HG02970 (cell line): Measurements from ENCODE around the gene EYA4.

Experiments
- ATAC-seq: cut with Tn5 transposase; IDR thresholded peaks from one replicate; pipeline ENCODE4 v1.9.1; 2021; ENCODE audit warnings: mild to moderate bottlenecking, moderate library complexity, moderate number of reproducible peaks; ENCODE audit not compliant: unreplicated experiment, low FRiP score

Gene EYA4

DNA sequence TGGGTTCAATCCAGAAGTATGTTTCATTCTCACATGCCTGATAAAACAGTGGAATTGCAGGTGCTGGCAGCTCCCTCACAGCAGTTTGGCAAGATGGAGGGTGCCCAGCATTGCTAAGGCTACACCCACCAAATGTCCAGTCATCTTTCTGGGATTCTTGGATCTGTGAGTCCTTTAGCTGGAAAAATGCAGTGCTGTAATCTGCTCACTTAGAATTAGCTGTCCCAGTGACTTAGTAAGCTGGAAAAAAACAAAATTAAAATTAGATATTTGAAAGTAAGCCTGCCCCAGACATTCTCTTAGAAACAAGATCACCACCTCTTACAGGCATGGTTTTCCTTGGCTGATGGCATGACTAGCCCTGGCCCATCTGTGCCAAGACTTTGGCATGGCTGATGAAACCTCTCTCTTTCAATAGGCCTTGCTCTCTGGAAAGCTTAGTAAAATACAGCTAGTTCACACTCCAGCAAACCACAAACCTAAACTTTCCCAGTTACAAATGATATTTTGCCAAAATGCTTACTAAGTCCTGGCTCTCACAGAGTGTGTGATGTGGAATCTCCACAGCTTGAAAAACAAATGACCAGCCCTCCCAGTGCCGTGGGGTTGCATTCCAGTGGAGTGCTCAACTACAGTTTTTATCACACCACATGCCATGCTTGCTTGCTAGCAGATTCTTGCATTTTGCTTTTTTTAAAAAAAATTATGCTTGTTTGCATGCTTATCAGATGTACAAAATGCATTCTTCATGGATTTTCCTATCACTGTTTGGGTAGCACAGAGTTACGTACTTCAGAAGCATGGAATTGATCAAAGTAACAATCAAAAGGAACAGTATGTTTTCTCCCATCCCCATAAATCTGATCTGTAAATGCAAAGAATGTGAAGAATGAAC, 261.5 kb downstream of the EYA4 start:
- no peak for ATAC-seq

DNA sequence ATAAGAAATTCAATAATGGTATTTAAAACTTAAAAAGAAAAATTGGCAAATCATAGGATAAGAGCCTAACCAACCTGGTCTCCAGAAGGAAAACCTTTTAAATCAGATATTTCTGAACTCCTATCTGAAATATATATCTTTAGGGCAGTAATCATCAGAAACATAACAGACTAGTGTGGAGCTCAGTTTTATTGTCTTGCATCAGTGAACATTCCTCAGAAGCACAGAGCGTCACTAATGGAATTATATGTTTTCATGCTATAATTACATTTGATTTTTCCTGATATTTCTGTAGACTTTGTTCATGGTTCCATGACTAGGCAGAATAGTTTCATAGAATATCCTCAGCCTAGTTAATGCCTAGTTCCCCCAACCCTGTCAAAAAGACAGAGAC, 262.2 kb downstream of the EYA4 start:
- ATAC-seq, result no peak

DNA sequence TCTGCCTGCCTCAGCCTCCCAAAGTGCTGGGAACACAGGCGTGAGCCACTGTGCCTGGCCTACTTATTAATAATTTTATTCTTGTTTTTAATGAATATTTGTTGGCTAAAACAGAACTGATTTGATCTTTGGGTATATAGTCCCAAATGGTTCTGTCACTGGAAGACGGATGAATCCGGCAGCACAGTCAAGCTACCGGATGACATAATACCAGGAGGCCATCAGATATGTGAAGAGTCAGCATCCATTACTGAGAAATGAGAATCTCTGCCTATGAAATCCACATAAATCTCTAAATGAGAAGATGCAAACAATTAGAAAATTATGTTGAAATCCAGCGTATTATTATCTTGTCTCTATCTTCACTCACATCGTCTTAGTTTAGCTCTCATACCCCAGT, 263.0 kb downstream of the EYA4 start:
- no peak for ATAC-seq

DNA sequence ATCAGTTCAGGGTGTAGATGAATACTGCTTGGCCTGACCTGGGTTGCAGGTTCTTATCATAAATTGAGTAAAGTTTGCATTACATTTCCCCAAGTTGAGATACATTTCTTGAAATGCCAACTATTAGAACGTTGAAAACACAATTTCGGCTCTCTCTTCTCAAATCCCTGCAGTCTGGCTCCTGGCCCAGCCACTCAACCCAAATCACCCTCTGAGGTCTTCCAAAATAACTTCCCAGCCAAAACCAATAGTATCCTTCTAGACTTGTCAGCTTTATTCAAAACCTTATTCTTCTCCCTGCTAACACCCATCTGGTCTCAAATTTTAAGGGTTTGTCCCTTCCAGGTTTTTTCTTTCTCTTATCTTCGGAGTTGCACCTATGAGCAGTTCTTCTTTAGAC, 263.6 kb downstream of the EYA4 start:
- ATAC-seq, result no peak

DNA sequence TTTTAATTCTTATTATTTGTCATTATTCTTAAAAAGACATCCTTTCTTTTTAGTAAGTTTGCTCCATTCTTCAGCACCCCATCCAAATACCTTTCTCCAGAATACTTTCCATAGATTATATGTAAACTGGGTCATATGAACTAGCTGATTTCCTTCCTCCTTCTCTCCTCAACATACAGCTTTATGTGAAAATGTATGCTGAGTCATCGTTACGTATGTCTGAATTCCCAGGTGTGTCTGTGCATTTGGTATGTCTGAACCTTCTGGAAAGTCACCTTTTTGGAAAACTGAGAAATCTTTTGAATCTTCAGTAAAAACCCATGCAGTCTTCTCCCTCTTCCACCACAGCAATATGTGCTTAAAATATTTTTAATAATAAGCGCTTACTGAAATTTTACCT, 264.5 kb downstream of the EYA4 start:
- no peak for ATAC-seq

DNA sequence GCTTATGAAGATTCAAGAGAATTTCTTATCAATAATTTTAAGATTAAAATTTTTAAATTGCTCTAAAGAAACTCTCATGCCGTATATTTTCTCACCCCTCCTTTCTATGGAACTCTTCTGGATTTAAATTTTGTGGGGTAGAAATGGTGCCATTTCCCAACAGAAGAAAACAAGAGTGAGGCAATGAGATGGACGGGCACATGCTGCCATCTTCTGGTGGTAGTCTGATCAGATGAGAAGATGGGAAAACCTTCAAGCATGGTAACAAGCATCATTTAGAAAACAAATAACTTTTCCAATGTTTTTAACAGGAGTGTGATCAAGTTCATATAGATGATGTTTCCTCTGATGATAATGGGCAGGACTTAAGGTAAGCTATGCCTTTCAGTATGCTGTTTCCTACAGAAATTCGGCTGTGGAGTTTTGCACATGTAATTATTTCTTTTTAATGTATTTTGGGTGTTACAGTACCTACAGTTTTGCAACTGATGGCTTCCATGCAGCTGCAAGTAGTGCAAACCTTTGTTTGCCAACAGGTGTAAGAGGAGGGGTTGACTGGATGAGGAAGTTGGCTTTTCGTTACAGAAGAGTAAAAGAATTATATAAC, 271.4 kb downstream of the EYA4 start:
- ATAC-seq, result no peak

DNA sequence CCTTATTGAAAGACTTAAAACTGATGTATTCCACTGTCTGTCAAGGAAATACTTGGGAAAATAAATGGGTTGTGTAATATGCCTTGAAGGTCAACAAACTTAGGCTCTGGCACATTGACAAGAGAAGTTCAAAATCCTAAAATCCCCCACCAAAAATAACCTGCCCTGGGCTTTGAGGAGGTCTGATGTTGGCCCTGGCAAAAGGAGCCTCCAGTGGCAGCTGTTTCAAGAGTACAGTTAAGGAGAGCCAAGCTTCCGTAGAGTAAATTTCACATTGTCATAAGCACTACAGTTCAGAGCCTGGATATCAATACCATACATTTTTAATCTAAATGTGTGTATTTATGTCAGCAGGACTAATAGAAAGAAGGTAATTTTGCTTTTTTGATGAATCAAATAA, 282.7 kb downstream of the EYA4 start:
- ATAC-seq, result no peak

DNA sequence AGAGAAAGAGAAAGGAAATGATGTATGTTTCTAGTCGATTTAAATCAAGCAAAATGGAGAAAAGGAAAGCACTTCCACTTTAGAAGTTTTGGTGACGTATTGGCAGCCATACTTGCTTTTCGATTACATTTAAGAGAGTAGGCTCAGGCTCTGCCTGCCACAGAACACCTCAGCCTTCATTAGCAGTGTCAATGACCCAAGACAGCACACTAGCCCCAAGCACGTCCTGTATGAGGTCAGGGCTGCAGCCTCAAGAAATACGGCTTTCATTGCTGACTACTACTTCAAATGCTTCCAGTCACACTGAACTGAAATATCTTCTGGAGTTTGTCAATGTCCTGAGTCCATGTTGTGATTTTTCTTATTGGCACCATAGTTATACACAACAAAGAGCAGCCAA, 285.3 kb downstream of the EYA4 start:
- ATAC-seq, result no peak

DNA sequence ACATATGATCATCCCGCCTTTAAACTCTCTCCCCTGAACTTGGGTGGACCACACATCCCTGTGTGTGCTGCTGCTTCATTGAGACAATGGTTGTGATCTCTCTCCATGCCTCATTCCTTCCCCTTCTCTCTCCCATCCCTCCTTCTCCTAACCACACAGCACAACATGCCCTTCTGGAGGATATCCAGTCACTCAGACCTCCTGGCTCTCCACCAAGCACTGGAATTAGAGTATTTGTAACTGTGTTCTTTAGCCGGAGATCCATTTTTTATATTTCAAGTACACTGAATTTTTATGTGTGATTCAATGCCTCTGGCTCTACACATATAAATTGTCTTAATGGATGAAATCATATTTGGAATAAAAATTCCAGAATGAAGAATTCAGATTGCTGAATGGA, 287.4 kb downstream of the EYA4 start:
- no peak for ATAC-seq

DNA sequence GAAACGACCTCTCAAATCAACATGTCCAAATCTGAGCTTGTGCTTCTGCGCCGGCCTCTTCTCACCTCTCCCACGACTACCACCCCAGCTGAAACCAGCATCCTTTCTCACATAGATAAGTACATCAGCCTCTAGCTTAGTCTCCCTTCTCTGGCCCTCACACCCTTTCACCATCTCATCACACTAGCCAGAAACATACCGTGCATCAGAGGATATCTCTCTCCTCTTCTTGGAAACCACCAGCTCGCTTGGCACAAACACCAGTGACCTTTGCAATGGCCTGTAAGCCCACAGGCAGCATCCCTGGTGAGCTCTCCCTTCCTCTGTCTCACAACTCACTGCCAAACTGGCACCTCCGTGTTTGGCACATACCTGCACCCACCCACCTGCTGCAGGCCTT, 291.8 kb downstream of the EYA4 start:
- ATAC-seq, result no peak

DNA sequence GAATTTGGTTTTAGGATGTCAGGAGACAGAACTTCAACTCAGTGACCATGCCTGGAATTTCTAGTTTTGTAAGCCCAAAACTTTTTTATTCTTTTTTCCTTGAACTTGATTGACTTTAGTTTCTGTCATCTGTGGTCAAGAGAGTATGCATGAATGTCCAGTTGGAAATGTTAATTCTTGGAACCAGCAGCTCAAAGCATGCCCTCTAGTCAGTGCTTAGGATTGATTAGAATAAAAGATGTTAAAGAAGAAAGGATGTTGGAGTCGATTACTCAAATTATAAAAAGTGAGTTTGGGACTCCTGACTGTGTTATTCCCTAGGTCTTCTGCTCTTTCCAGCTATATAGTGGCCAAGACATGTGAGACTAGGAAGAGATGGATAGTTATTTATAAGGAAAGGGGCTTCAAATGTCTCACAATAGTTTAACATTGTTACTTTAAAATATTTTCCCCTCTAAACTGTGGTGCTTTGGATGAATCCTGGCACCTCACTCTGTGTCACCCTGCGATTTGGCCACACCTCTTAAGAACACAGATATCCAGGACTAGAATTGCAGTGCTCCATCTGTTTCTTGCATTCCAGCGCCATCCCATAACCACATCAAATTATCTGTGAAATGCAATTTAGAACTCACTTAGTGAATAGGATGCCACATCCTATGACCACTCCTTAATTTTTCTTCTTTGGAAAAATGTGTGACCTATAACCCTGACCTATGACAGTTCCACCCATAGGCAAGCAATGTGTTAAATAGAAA, 298.5 kb downstream of the EYA4 start:
- no peak for ATAC-seq

DNA sequence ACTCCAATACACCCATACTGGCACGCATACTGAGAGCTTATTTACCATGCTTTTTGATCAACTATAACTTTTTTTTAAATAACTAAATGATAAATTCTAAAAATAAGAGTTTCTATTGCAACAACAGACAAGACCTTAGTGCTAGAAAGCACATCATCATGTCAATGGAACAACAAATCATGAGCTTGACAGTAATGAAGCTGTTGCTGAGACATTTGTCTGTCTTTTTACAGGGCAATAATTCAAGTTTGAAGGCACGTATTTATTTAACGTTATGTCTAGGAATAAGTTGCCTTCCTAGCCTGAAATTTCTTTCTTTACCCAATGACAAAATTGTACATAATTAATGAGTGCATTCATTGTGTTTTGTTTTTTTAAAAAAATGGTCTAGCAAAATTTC, 299.2 kb downstream of the EYA4 start:
- ATAC-seq, result no peak

DNA sequence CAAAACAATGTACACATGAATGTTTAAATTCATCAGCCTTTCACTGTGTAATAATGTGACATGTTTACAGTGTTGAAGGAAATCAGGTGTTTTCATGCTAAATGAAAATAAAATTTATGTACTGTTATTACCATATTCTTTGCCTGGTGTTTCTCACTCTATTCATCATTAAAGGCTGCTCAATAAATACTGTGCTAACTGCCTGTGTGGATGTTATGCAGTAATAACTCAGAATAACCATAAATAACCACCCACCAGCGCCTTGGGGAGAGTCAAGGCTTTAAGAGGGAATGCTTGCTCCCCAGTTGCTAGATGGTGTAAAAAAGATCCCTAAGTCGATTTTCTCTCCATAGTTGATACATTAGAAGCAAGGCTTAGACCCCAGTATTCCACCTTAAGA, 299.9 kb downstream of the EYA4 start:
- no peak for ATAC-seq

DNA sequence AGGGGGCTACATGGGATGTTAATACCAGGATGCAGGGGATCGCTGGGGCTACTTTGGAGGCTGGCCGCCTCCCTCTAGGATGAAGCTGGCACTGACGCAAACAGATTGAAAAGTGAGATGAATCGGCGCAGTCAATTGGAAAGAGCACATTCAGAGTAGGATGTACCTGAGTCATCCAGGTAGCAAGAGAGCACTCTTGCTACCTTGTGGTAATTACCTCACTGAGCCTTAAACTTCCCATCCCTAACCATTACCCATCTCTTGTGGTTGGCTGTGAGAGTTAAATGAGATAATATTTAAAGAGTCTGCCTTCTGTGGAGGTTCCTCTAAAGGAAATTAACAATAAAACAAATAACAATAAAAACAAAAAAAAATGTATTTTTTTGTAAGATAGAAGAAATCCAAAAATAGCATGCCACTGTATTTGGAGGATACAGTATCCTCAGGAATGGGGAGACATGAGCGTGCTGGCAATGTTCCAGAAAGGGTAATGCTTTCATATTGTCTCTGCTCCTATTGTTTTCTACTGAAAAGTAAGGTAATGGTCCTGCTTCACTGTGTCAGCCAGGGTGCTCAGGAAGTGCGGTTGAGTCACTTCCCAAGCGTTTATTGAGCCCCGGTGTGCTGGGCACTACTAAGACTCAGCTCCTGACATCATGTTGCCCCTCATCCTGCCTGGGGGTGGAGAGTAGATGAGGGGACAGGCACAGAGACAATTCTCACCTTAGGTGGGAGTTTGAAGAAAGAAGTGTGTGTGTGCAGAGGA, 301.1 kb downstream of the EYA4 start:
- no peak for ATAC-seq

DNA sequence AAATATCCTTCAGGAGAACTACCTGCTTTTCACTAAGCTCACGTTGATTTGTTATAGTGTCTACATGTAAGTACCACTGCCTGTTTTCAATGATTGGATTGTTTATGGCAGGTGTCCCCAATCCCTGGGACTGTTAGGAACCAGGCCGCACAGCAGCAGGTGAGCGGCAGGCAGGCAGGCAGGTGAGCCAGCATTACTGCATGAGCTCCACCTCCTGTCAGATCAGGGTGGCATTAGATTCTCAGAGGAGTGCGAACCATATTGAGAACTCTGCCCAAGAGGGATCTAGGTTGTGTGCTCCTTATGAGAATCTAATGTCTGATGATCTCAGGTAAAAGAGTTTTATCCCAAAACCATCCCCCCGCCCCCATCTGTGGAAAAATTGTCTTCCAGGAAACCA, 303.3 kb downstream of the EYA4 start:
- ATAC-seq, result no peak

DNA sequence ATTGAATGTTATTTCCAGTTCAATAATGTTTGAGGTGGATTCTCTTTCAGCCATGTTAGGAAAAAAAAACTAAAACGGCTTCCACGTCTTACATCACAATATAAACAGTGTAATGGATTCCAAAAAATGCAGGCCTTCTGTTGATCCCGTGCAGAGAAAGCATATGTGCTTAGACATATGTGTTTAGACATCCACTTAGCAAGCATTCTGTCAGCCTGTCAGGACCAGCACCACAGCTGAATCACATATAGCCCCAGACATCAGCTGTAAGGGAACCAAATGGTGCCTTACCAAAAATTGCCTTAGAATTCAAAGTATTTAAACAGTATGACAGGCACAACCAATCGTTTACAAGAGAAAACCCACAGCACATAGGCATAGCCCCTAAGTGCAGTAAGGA, 304.9 kb downstream of the EYA4 start:
- no peak for ATAC-seq

DNA sequence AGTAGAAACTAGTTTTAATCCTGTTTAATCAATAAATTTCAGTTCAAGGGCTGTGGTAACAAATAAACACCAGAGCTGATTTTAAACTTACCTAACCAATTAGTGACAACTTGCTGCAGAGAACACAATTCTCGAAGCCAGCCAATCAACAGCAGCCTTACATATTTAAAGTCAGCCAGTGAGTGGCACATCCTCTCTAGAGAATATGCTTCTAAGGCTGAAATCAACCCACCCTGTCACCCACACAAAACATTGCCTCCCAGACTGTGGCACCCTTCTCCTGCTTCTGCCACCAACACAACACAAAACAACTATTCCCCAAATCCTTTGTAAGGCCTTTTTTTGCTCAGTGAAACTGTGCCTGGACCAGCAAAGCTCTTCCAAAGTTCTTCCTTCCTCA, 306.0 kb downstream of the EYA4 start:
- no peak for ATAC-seq

DNA sequence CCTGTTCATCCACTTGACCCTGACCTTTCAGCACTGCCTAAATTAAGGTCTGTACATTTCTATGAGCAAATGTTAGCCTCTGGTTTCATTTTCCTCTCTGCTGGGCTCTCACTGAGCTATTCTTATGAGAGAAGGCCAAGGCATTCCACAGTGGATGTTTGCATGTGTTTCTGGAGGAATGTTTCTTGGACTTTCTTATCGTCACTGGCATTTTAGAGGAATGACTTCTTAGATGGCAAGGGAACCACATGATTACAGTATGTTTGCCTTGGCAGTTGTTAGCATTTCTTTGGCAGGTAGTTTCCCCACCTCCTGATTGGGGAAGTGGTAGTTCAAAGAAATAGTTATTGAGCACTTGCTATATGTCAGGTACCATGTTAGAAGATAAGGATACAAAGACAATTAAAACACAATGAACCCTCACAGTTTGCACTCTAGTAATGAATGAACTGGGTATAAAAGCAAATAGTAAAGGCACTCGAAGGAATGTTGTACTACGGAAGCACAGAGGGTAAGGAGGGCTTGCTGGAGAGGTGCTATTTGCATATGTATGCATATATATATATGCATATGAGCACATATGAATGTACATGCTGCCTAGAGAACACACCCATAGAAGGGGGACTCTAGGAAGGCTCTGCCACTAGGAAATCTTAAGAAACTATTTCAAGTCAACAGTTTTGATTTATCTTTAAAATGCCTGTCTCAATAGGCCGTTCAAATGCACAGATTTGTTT, 307.4 kb downstream of the EYA4 start:
- ATAC-seq, result no peak

DNA sequence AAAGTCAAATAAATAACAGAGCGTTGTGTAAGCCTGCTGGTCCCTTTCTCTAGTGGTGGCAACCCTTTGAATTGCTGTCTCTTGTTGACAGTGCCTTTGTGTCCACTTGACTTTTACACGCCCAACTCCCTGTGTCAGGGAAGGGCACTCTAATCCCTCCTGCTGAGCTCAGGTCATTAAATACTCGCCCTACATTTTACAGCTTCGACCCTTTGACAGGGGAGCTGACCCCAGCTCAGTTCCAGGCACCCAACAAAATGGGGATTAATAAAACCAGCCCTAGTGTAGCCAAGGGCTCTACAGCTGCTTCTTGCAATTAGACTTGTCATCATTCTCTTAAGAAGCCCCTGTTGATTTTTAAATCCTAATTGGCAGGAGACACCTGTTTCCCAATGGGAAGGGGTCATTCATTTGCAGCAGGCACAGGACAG, 308.2 kb downstream of the EYA4 start:
- no peak for ATAC-seq

DNA sequence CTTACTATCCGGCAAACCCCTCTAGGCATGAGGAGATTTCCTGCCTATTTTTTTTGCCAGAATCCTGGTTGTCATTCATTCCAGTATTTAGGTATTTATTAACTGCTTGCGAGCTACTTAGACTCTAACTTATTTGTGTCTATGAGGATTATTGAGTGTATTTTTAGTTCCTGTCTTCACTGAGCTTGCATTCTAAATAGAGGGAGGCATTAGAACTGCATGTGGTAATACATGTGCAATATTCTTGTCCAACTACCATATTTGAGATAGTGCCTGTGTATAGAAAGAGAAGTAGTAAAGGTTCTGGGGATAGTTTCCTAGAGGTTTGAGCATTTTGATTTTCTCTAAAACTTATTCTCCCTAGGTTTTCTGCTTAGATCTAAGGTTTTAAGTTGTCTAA, 308.9 kb downstream of the EYA4 start:
- no peak for ATAC-seq
